Fibroblast of skin of scalp (primary cell): ENCODE measurements around the gene FXYD2.

Source experiments
- DNase-seq: peaks from one replicate; pipeline ENCODE4 v3.0.0-alpha.2; 2013

FXYD2 gene

DNA sequence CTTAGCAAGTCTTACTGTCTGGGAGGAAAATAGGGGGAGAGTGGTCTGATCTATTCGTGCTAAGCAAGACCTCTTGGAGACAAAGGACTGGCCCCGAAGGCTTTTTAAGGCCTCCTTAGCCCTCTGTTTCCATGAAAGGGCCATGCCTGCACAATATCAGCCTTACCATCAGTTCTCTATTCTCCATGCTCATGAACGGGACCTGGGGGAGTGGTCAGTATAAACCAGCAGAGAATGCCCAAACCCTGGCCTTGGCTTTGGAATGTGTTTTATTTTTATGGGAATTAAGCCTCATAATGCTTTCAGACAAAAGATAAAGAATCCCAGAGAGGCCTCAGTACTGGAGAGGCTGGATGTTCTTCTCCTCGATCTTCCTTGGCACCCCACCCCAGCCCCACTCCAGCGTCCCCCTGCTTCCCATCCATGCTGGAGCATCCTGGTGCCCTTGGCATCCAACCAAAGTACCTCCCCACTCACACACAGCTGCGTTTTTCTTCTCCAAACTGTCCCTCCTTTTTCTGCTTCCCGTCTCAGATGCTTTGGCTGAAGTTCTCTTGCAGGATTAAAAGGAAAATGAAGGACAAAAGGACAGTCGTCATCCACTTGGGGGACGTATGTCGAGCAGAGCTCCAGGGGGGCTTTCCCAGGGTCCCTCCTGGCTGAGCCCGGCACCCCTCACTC is 33.3 kb upstream of the FXYD2 start:
- no peak for DNase-seq

DNA sequence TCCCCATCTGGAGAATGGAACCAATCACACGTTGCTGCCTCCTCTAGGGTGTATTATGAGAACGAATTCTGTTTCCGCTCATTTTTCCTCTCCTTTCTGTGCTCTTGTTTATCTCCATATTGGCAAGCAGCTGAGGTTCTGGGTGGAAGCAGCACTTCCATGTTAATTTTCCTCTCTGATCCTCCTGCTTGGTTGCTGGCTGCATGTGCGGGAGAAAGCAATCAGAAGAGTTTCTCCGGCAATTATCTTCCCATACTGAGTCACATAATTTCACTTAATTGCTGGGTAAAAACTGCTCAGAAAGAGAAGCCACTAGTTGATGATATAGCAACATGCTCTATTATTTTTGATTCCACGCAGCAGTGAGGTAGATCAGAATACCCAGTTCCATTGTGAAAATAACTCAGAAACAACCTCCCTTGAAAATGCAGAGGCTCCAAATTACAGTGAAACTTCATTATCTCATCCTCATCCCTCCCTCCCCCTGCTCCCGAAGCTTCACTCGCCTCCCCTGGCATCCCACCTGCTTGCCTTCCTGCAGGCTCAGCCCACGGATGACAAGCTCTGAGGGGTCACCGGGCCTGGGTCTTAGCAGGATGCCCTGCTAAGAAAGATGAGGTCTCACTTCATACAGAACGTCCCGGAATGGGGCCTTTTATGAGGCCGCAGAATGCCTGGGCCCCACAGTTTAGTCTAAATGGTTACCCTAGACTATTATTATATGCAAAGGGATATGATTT is 31.5 kb upstream of the FXYD2 start:
- DNase-seq: no peak

DNA sequence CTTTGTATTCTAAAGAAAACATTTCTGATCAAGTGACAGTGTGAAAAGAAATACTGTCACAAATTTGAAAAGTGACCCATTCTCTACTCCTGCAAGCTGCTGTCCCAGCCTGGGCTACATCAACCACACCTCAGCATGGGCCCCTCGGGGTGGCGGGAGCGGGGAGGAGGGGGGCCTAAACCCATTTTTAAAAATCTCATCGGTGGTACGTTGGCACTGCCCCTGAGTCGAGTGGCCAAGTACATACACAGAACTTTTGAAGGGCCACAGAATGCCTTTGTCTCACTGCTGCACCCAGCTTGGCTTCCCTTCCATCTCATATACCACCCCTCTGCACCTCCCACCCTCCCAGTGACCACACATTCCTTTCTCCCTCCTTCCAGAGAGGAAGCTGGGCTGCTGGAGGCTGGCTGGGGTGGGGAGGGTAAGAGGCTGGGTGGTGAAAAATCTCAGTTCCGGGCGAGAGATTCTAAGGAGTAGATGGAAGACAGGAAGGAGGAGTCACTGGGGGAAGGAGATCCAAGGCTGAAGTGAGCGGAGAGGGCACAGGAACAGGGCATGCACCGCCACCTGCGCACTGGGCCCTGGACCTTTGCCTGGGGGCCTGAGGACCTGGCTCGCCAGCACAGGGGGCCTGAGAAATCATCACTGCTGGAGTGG is 30.8 kb upstream of the FXYD2 start:
- DNase-seq: no peak

DNA sequence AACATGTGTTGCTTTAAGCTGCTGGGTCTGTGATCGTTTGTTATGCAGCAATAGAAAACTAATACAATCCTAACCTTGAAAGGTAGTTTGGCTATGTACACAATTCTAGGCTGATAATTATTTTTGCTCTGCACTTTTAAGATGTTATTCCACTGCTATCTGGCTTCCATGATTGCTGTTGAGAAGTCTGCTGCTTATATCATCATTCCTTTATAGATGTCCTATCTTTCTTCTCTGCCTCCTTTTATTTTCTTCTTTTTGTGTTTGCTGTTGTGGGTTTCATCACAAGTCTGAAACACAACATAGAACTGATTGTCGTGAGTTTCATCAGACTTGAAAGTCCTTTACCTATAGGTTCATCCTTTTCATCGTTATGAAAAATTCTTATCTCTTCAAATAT is 27.8 kb upstream of the FXYD2 start:
- DNase-seq: no peak

DNA sequence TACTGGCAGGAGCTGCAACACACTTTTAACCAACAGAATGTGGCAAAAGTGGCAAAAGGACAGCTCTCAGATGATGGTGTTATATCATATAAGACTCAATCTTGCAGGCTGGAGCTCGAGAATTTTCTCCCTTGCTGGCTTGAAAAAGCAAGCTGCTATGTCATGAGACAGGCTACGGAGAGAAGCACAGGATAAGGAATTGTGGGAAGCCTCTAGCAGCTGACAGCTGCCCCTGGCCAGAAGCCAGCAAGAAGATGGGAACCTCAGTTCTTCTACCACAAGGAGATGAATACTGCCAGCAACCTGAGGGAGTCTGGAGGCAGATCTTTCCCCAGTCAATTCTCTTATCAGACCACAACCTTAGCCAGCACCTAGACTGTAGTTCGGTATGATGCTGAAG is 27.3 kb upstream of the FXYD2 start:
- DNase-seq: peak; percentile 15

DNA sequence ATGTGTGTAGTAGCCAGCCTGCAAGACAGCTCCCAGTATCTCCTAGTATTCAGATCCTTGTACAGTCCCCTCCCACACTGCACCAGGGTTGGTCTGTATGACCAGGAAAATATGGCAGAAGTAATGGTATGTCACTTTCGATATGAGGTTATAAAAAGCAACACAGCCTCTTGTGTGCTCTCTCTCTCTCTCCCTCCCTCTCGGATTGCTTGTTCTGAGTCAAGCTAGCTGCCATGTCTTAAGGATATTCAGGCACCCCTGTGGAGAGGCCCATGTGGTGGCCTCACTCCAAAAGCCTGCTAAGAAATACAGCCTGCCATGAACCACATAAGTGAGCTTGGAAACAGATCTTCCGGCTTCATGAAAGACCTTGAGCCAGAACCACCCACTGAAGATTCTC is 26.6 kb upstream of the FXYD2 start:
- DNase-seq: peak; percentile 82

DNA sequence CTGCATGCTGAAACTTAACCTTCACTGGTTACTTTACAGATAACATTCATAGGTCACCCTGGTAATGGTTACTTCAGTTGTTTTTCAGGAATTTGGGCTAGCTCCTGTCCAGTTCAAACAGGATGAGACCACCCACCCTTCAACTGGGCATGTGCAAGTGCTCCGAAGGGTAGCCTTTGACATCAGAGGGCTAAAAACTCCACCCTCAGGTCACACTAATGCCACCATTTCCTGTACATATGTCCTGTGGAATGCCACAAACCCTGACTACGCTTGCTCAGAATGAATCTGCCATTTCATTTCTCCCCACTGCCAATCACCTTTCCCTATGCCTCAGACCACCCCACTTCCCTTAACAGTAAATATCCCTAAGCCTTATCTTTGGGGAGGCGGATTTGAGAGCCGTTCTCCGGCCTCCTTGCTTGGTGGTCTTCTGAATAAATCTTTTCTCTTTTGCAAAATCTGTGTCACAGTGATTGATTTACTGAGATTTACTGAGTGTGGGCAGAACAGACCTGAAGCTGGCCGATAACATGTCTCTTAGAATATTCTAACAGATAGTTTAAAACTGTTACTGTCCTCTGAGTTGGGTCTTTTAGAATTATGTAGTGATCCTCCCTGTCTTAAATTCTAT is 25.4 kb upstream of the FXYD2 start:
- DNase-seq: no peak

DNA sequence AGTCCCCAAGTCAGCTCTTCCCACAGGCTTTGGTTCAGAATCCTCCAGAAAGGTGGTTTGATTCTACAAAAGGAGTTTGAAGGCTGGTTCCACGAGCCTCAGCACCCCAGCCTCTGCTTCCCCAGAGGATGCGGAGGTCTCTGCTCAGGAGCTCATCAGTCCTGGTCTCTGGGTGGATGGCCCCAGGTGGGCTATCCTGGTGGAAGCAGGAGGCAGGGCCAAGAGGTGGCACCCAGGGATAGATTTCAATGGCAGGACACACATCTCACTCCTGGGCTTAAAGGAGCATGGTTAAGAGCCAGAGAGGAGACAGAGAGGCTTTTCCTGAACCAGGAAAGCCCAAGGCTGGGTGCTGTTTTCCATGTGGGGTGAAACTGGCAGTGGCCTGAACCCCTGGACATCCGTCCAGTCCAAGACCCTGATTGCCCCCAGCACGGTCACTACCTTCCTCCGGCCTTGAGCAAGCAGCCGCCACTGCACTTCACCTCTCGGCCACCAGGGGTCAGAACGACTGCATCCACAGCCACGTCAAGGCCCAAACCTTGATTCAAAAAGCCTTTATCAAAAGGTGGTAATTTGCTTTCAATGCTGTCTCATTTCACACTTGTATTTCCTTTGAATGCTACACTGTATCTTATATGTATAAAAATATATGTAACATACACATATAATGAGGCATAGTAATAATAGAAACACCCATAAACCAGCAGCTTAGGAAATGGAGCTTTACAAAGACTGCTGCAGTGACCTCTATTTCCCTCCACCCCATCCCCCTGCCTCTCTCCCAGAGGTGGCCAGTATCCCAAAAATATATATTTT is 19.3 kb upstream of the FXYD2 start:
- DNase-seq: peak; percentile 63

DNA sequence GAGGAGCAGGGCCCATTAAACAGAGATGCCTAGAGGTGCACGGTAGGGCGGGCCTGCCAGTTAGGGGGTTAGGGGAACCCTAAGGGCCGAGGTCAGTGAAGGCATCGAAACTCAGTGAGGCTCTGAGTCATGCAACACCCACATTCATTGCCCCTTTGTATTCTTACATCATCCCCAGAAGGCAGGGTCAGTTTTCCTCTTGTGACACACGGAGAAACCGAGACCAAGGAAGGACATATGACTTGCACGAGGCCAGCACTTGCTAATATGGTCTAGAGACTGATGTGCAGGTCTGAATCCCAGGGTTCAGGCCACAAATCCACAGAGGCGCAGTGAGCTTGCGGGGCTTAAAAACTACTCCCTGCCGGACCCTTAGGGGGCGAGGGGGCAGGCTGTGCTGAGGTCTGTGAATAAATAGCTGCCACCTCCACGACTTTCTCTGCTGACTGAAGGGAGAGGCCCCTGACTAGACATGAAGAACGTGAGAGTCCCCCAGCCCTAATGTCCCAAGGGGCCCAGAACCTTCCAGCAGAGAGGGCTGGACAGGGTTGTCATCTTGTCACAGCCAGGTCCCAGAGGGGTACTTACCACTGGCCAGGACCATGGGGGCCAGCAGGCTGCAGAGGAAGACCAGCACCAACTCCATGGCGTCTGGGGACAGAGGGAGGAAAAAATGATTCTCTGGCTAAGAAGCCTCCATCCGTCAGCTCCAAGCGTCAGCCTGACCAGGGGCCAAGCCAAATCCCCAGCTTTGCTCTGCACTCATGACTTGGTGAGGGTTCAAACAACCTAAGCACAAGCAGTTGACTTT is 17.8 kb upstream of the FXYD2 start:
- DNase-seq: no peak

DNA sequence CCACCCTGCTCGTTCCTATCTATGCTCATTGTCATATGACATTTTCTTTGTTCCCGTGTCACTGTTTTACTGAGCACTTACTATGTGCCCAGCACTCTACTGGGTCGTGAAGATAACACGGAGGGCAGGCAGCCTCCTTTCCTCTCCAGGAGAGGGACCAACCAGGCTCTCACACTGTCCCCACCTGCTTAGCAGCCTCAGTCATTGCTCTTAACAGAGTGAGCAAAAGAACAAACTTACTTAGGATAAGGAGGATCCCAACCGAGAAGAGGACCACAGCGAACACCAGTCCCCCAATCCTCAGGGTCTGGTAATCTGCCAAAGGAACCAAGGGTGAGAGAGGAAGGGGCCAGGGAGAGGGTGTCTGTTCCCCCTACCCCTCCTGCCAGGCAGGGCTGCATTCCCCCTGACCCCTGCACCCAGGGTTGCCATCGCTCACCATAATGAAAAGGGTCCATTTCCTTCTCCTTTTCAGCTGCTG is 17.0 kb upstream of the FXYD2 start:
- no peak for DNase-seq

DNA sequence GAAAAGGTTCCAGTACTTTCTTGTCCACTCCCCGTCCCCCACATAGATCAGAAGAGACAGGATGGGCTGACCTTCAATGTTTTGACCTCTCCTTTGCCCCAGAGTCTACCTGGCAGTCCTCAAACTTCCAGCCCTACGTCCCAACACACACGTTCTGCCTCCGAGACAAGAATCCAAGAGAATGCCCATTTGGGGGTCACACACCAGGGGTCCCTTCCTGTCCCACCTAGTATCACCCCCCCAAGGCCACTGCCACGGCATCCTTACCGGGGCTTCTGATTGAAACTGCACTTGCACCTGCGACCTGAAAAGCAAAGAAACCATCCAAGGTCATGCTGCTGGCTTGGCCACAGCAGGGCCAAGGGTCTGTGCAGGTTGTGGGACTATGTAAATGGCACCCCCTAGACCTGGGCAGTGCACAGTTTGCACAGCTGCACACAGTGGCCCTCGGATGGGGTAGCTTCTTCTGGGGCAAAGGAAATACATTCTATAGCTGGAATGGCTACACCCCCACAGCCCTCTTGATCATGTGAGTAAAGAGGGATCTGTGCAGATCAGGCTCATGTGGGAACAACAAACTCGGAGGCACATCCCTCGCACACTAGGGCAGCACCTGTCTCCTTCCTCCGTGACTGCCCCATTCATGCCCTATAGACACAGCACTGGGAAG is 16.5 kb upstream of the FXYD2 start:
- no peak for DNase-seq

DNA sequence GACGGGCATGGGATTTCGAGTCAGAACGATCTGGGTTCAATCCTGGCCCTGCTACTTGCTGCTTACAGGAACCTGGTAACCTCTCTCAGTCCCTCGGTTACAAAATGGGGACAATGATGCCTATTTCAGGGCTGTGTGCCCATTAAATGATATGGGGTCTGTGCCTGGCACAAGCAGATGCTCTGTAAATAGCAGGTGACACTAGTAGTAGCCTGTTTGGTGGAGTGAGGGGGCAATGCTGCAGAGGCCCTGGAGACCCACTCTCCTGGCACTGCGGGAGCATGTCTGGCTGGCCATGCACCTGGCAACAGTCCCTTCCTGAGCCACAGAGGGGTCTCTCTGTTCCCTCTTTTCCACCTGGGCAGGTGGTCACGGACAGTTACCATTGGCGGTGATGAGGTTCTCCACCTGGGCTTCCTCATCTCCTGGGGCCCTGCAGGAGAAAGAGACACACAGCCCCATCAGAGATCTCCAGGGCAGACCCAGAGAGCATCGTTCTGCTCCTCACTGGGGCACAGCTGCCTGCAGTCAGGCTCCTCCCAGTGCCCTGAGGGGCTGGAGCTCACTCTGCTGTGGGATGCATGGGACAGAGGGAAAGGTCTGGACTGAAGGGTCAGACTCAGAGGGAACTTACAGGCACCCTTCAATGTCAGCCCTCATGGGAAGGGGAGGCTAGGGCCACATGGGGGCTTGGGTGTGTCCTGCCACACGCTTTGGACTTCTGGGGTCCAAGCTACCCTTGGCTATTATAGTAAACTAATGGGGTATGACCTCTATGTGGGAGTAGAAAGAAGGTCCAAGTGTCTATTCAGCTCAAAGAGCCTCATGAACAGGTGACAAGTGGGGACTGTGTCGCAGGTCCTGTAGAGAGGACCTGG is 15.6 kb upstream of the FXYD2 start:
- DNase-seq: no peak

DNA sequence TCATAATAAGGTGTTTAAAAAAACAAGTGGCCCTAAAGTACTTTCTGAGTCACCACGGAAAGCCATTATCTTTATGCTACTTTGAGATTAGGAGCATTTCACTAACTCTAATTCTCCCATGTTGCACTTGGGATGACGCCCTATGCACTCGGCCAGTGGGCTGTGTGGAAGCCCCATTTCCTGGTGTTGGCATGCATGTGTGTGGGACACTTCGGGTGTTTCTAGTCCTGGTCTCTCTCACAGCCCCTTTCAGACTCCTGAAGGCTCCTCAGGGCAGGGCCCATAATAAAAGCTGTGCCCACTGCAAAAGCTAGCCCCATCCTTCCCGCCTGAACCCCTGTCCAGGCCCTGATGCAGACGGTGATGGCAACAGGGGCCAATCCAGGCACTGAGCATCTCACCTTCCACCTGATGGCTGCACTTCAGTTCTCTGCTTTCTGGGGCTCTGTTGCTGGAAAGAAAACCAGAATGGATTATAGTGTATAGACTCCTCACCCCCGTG is 14.9 kb upstream of the FXYD2 start:
- no peak for DNase-seq

DNA sequence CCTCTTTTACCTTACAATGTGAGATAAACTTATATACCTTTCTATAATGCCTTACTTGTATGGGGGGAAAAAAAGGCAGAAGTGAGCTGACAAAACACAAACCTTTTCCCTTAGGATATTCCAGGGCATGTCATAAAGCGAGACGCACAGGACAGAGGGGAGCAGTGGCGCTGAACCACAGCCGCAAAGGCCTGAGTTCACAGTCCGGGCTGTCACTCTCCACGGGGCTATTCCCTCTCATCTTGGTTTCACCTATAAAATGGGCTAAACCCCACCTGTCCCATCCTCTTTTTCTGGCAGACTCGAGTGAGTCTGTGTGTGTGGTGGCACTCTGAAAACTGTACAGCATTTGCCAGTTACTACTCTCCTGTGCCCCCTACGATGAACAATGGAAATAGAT is 14.4 kb upstream of the FXYD2 start:
- no peak for DNase-seq

DNA sequence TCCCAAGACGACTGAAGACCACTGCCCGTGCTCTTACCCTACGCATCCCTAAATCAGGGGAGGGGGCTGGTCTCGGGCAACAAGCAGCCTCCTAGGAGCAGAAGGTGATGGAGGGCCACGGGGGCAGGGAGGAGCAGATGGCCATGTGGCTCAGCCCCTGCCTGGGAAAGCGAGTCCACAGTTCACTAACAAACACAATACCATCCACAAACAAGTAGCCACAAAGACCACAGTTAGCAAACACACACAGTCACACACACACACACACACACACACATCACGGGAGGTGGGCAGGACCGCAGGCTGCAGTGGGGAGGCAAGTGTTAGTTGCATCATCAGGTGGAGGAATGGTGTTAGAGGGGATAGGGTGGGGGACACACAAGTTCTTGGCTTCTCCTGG is 13.2 kb upstream of the FXYD2 start:
- no peak for DNase-seq

DNA sequence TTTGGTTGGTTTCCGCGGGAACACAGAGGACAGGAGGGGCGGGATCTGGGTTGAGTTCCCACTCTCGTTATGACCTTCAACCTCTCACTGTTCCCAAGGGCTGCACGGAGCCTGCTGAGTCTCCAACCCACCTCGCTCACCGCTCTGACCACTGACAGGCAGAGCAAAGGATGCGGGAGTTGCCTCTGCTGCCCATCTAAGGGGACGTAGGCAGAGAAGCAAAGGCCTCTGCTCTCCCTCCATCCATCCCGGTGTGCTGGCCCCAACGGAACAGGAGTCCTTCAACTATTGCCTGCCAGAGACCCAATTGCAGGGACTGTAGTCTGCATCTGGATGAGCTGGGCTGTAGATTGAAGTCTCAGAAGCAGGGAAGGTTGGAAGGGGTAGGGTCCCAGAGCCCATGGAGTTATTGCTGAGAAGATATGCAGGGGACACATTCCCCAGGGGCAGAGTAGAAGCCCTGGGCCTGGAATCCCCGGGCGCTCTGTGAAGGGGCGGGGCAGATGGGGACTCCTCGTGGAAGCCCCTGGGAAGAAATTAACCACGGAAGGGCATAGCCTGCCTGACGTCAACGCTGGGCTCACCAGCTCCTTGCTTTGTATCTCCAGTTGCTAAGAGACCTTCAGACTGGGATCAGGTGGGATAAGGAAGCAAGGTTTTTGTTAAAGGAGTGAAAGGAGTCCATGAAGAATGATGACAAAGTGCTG is 12.7 kb upstream of the FXYD2 start:
- no peak for DNase-seq

DNA sequence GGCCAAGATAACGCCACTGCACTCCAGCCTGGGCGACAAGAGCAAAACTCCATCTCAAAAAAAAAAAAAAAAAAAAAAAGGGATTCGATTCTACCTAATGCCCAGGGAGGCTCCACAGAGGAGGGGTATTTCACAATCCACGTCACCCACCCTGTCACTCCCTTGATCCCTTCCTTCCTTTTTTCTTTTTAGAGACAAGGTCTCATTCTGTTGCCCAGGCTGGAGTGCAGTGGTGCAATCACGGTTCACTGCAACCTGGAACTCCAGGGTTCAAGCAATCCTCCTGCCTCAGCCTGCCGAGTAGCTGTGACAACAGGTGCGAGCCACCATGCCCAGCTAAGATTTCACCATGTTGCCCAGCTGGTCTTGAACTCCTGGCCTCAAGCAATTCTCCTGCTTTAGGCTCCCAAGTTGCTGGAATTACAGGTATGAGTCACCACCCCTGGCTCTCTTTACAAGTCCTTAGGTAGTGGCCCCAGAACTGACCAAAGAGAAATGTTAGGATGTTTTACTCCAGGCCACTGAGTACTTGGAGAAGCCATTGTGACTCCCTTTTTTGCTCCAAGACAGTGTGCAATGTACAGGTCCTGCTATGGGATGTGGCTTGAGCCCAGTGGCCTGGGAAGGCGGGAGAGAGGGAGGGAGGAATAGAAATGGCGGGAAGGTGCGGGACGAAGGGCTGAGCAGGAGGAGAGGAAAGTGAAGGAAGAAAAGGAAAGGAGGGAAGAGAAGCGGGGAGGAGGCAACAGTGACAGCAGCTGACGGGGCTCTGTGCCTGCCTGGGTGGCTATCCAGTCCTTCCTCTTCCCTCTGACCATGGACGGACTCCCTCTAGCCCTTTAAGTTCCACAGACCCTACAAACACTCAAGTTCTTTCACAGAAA is 11.8 kb upstream of the FXYD2 start:
- no peak for DNase-seq

DNA sequence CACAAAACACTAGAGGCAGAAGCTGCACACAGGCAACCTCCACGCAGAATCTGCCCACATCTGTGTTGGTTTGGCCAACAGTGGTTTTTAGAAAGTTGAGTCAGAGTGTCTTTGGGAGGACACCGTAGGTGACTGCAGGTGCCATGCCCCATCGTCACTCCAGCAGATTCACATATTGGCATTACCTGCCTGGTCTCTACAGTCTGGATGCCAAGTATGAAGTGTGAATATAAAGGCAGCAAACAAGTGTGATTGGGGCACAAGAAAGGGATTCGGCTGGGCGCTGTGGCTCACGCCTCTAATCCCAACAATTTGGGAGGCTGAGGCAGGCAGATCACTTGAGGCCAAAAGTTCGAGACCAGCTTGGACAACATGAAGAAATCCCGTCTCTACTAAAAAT is 11.0 kb upstream of the FXYD2 start:
- DNase-seq: no peak
